ENCODE data around the gene PRPF40B. TPM values are rescaled to one million over a fixed set of nuclear protein-coding genes. Genes with fewer than 3 reads are reported as not detected.

PRPF40B gene
- total and polyA plus RNA-seq, 2 of the 13 experiments (the other 11 are each of a cell fraction or from before 2014, with no cell fraction given), result 5.0 to 7.8 TPM

DNA sequence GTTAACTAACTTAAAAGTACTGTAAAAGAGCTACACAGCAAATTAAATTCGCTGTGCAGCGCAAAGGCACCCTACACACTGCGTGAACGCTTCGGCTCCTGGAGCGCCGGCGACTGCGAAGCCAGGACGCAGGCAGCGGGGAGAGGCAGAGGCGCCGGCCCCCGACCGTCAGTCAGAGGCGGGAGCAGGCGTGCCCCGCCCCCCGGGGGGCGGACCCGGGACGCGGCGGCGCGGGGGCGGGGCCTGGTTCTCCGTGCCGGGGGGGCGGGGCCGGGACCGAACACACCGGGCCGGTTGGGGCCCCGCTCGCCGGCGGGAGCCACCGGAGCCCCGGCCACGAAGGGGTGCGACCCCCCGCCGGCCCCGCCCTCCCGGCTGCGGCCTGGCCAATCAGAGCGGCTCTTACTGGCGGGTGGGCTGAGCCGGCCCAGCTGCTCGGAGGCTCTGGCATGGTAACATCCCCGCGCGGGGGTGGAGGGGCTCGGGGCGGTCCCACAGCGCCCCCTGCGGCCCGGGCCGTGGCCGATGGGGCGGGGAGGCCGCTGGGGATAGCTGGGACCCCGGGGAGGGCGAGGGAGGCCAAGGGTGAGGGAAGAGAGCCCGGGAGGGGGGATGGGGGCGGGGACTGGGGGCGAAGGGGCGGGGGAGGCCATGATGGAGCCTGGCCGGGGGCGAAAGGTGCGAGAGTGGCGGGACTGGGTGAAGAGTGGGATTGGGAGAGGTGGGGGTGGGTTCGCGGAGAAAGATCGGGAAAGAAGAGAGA, at the start of gene PRPF40B (continued):
- TF ChIP-seq, protein P1, sequence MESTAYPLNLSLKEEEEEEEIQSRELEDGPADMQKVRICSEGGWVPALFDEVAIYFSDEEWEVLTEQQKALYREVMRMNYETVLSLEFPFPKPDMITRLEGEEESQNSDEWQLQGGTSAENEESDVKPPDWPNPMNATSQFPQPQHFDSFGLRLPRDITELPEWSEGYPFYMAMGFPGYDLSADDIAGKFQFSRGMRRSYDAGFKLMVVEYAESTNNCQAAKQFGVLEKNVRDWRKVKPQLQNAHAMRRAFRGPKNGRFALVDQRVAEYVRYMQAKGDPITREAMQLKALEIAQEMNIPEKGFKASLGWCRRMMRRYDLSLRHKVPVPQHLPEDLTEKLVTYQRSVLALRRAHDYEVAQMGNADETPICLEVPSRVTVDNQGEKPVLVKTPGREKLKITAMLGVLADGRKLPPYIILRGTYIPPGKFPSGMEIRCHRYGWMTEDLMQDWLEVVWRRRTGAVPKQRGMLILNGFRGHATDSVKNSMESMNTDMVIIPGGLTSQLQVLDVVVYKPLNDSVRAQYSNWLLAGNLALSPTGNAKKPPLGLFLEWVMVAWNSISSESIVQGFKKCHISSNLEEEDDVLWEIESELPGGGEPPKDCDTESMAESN (CRISPR knock-in tag; conservative IDR thresholded peaks at IDR 0.05), result no peak; the same call in none of the 2 replicates
- no peak for TF ChIP-seq ZNF775 (CRISPR knock-in tag; IDR thresholded peaks at IDR 0.05; ENCODE audit: borderline replicate concordance)
- TF ChIP-seq NR2F1 (CRISPR knock-in tag; IDR thresholded peaks at IDR 0.05), result no peak
- no peak for TF ChIP-seq ZBTB26 (CRISPR knock-in tag; IDR thresholded peaks at IDR 0.05; ENCODE audit: borderline replicate concordance)
- no peak for TF ChIP-seq SOX13 (IDR thresholded peaks at IDR 0.05)
- TF ChIP-seq SOX13 (CRISPR knock-in tag; conservative IDR thresholded peaks at IDR 0.05 in 1 of 2, IDR thresholded peaks at IDR 0.05 in 1 of 2), result no peak
- no peak for TF ChIP-seq PAF1 (CRISPR knock-in tag; IDR thresholded peaks at IDR 0.05)
- no peak for TF ChIP-seq SRY (CRISPR knock-in tag; IDR thresholded peaks at IDR 0.05)
- peak; percentile 68 for TF ChIP-seq SALL1 (CRISPR knock-in tag; IDR thresholded peaks at IDR 0.05)
- TF ChIP-seq ZNF256 (CRISPR knock-in tag; conservative IDR thresholded peaks at IDR 0.05), result no peak
- TF ChIP-seq ZNF569 (CRISPR knock-in tag; IDR thresholded peaks at IDR 0.05; ENCODE audit: borderline replicate concordance), result no peak
- TF ChIP-seq MTF1 (CRISPR knock-in tag; IDR thresholded peaks at IDR 0.05), result no peak
- TF ChIP-seq CERS6 (CRISPR knock-in tag; IDR thresholded peaks at IDR 0.05), result no peak
- no peak for TF ChIP-seq KDM1A (CRISPR knock-in tag; IDR thresholded peaks at IDR 0.05)
- TF ChIP-seq, protein P2, sequence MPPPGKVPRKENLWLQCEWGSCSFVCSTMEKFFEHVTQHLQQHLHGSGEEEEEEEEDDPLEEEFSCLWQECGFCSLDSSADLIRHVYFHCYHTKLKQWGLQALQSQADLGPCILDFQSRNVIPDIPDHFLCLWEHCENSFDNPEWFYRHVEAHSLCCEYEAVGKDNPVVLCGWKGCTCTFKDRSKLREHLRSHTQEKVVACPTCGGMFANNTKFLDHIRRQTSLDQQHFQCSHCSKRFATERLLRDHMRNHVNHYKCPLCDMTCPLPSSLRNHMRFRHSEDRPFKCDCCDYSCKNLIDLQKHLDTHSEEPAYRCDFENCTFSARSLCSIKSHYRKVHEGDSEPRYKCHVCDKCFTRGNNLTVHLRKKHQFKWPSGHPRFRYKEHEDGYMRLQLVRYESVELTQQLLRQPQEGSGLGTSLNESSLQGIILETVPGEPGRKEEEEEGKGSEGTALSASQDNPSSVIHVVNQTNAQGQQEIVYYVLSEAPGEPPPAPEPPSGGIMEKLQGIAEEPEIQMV (CRISPR knock-in tag; IDR thresholded peaks at IDR 0.05; ENCODE audit: low read depth), result no peak
- TF ChIP-seq ZNF17 (CRISPR knock-in tag; IDR thresholded peaks at IDR 0.05), result no peak
- peak; percentile 51; the same call in 1 of the 2 replicates for TF ChIP-seq CSRNP1 (CRISPR knock-in tag; IDR thresholded peaks at IDR 0.05)
- no peak for TF ChIP-seq MTF2 (CRISPR knock-in tag; IDR thresholded peaks at IDR 0.05; ENCODE audit: borderline replicate concordance)
- TF ChIP-seq ARHGAP35 (CRISPR knock-in tag; IDR thresholded peaks at IDR 0.05; ENCODE audit: borderline replicate concordance), result no peak
- no peak for TF ChIP-seq ZKSCAN1 (IDR thresholded peaks at IDR 0.05; ENCODE audit: low read length)
- TF ChIP-seq CREB3 (CRISPR knock-in tag; IDR thresholded peaks at IDR 0.05), result peak; percentile 69; the same call in 1 of the 2 replicates

All from HepG2 (cell line).